HG02870 (cell line): ENCODE data around the gene PRDM4.
A peak's percentile ranks its signal among the peaks of the same experiment; 100 is the strongest.
"Not testable (repeated sequence)": the region's sequence is repeated elsewhere in the genome, so short reads cannot be mapped to it uniquely, and the experiment has no call there.

Source experiments
- ATAC-seq: cut with Tn5 transposase; IDR thresholded peaks from one replicate; pipeline ENCODE4 v1.9.1; 2021; ENCODE audit warnings: mild to moderate bottlenecking, moderate library complexity; ENCODE audit not compliant: unreplicated experiment

Gene PRDM4

GRCh38 chr12:107705522-107705921 is 55.4 kb downstream of the PRDM4 start:
- not testable (repeated sequence) for ATAC-seq

GRCh38 chr12:107704041-107704440 is 56.9 kb downstream of the PRDM4 start:
- ATAC-seq = no peak

GRCh38 chr12:107702106-107702505 is 58.8 kb downstream of the PRDM4 start:
- no peak for ATAC-seq

GRCh38 chr12:107695772-107696171 is 65.2 kb downstream of the PRDM4 start:
- ATAC-seq = not testable (repeated sequence)

GRCh38 chr12:107685360-107686248 is 75.3 kb downstream of the PRDM4 start, which contains the start of gene PWP1:
TSS of gene PWP1 (plus strand) at chr12:107685799. CDS start at chr12:107685900, 101 bp downstream.
- ATAC-seq = peak; percentile 85

- no peak for ATAC-seq
Observed at GRCh38 chr12:107684990-107685359, 76.0 kb downstream of the PRDM4 start.

GRCh38 chr12:107684029-107684795 is 76.7 kb downstream of the PRDM4 start:
- no peak for ATAC-seq
